ENCODE measurements around the gene BRME1.
"Not testable (repeated sequence)": the region's sequence is repeated elsewhere in the genome, so short reads cannot be mapped to it uniquely, and the experiment has no call there.

Gene BRME1

DNA sequence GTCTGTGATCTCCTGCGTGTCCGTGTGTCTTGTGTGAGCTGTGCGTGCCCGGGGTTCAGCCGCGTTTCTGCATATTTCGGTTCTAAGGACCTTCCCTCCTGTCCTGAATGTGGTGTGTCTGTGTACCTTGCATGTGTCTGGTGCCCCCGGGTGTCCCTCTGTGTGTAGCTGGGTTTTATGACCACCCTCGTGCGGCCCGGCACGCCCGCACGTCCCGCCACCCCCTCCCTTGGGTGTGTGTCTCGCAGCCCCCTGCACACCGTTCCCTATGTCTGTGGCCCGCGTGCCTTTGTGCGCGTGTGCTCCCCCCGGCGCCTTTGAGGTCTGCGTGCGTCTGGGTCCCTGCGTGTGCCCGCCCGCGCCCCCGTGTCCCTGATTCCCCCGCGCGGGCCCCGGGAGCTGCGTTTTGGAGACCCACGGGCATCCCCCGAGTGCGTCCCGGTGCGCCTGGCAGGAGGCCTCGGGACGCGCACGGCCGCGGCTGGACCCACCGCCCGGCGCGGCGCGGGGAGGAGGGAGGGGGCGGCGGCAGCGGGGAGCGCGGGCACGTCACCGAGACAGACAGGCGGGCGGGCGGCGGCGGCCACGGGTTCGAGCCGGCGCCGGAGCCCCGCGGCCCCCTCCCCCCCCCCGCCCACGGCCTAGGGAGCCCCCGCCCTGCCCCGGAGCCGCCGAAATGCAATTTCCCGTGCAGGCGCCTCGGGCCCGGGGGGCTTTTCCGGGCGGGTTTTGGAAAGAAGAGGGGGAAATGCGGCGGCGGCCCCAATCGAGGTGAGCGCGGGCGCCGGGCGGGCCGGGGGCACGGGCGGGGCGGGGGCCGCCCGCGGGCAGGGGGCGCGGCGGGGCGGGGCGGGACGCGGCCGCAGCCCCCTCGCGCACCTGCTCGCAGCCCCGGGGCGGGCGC lies 41.0 kb downstream of the BRME1 start:
- FAIRE-seq: no peak

GRCh38 chr19:13864046-13864666 lies 41.8 kb downstream of the BRME1 start:
- no peak for FAIRE-seq

DNA sequence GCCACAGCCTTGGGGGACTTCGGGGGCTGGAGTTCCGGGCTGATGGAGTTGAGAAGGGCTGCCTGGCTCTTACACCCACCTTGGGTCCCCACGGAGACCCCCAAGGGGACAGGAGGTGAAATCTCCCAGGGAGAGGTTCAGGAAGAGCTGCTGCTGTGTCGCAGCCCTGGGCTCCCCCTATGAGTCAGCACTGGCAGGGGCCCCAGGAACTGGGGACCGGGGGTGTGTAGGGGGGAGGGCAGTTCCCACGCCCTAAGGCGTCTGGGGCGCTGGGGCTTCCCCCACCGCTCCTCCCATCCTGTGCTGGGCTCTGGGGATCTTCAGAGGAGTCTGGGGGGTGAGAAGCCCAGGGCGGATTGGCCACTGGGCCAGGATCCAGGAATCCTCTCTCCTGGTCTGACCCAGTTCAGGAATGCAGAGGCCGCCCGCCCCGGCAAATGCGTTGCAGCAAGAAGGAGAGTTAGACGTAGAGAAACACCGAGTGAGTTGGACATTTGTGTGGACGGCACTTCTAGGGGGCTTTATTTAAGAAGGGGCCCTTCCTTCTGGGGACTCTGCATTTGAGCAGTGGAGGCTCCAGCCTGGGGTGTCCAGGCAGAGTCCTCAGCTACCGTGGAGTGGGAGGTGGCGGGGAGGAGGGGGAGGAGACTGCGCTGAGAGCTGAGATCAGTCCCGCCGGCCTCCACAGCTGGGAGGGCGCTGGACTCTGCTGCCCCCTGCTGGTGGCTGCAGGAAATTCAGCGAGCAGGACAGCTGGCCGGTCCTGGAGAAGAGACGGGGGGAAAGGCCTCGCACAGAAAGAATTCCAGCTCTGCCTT lies 44.0 kb downstream of the BRME1 start:
- FAIRE-seq: no peak

- no peak for FAIRE-seq
Observed at GRCh38 chr19:13861392-13861713, 44.6 kb downstream of the BRME1 start.

DNA sequence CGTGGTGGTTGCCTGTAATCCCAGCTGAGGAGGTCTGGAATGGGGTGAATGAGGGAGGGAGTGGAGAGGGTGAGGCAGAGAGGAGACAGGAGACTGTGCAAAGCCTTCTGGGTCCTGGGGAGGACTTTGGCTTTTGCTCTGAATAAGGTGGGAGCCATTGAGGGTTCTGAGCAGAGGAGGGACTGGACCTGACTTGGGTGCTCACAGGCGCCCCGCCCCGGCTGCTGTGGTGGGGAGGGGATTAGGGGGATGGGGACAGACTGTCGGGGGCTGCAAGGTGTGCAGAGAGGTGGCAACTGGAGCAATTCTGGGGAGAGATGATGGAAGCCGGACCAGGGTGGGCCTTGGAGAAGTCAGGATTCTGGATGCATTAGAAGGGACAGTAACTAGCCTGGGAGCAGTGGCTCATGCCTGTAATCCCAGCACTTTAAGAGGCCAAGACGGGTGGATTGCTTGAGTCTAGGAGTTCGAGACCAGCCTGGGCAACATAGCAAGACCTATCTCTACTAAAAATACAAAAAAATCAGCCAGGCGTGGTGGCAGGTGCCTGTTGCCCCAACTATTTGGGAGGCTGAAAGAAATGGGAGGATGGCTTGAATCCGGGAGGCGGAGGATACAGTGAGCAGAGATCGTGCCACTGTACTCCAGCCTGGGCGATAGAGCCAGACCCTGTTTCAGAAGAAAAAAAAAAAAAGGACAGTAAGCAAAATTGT lies 45.1 kb downstream of the BRME1 start:
- FAIRE-seq: no peak

GRCh38 chr19:13859361-13859880 lies 46.5 kb downstream of the BRME1 start:
- FAIRE-seq: no peak

GRCh38 chr19:13856497-13856896 lies 49.4 kb downstream of the BRME1 start:
- no peak for FAIRE-seq

DNA sequence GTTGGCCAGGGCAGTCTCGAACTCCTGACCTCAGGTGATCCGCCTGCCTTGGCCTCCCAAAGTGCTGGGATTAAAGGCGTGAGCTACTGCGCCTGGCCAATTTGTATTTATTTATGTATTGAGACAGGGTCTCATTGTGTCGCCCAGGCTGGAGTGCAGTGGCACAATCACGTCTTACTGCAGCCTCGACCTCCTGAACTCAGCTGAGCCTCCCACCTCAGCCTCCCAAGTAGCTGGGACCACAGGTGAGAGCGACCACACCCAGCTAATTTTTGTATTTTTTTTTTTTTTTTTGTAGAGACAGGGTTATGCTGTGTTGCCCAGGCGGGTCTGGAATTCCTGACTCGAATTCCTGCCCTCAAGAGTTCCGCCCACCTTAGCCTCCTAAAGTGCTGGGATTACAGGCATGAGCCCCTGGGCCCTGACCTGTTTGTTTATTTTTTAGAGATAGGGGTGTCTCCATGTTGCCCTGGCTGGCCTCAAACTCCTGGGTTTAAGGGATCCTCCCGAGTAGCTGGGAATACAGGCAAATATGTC lies 53.7 kb downstream of the BRME1 start:
- FAIRE-seq: not testable (repeated sequence)

DNA sequence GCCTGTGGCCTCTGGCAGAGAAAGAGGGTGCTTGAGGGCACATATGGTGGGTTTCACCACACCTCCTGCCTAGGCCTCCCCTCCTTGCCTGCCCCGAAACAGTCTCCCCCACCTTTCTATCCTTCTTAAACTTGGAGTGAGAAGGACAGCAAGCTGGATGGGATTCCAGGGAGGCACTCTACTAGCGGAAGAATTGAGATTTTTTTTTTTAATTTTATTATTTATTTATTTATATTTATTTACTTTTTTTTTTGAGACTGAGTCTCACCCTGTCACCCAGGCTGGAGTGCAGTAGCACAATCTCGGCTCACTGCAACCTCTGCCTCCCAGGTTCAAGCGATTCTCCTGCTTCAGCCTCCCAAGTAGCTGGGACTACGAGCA lies 54.2 kb downstream of the BRME1 start:
- FAIRE-seq: not testable (repeated sequence)

DNA sequence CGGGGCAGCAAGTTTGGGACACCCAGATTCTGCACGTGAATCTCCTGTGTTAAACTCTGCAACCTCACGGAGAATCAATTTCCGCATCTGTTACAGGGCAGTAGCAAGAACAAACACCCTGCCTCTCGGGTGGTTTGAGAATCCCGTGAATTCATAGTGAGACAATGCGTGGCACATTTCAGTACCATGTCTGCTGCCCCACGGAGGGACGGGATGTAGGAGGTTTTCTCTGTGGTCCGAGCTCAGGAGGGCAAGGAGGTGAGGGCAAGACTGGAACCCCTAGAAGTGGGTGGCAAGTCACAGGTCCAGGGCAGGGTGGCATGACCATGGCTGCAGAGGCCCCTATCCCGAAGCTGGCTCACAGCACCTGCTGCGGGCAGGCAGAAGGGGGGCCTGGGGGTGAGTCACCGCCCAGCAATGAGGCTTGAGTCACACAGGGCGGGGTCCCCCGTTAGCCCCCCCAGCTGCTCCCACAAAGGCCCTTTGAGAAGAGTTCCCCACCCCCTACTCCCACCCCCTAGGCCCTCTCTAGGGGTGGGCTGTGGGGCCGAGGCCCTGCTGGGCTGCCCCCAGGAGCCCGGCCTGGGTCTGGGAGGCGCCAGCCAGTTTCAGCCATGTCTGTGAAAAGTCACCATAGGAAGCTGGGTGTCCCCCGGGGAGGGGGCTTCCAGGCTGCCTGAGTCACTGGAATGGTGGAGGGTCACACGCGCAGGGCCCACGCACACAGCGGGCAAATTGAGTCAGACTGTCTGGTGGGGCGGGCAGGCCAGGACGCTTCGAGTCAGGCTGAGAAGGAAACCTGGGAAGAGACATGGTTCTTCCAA lies 54.8 kb downstream of the BRME1 start:
- FAIRE-seq: no peak

DNA sequence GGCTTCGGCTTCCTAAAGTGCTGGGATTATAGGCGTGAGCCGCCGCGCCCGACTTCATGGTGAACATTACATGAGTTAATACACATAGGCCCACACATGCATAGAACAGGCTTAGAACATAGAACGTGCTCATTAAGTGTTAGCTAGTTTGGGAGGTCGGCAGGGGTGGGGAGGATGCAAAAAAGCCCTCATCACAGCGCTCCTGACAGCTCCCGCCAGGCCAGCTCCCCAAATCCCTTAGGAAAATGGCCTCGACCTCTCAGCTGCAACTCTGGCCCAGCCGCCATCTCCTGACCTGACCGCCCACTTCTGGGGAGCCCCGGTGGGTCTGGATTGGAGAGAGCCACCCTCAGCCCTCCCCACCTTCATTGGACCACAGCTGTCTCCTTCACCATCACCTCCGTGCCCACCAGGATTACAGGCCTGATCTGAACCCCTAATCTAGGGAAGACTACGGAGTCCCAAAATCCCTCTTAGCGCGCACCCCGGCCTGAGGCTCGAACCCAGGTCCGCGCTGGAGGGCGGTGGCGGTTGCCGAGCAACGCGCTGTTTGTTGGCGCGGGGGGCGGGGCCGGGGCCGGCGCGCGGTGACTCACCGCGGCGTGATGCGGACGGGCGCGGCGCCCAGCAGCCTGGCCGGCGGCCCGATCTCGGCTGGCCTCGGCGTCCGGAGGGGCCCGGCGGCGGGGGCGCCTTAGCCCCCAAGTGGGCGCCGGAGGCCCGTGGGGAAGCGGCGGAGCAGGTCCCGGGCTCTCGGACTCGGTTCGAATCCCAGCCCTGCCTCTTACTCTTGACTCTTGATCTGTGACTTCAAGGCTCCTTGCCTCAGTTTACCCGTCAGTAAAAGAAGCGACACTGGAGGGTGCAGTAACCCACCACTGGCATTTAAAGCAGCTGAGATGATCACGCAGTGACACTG lies 55.7 kb downstream of the BRME1 start:
- no peak for FAIRE-seq

DNA sequence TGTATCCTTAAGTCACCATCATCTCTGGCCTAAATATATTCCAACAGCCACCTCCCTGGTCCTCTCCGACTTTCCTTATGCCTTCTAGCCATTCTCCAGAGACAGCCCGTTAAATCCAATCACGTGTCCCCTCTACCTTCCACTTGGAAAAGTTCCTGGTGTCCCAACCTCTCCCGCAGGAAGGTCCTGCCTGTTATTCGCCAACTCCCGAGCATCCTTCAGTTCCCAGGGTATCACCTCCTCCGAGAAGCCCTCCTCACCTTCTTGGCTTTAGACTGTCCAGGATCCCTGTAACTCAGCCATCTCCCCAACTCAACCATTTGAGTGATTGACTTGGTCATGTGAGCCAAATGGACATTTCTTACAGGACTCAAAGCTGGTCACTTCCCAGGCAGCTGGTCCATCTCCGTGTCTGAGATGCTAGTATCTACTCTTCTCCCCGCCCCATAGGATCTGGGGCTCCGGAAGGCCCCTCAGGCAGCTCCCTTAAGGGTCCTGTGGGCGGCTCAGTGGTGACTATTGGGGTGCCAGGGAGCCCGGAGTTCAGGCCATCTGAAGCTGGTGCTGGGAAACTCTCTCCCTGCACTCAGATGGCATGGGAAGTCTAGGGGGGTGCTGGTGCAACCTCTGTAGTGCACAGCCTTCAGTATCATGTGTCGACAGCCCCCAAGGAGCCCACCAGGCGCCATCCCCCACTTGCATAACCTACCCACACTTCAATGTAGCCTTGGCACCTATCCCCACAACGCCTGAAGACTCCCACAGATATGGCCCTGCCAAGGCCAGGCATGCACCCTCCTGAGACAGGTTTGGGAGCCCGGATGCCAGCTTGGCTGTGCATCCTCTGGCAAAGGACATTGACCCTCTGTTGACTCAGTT lies 56.9 kb downstream of the BRME1 start:
- FAIRE-seq: no peak

GRCh38 chr19:13848340-13848677 lies 57.6 kb downstream of the BRME1 start:
- FAIRE-seq: no peak

GRCh38 chr19:13847407-13848339 lies 58.2 kb downstream of the BRME1 start:
- FAIRE-seq: no peak

DNA sequence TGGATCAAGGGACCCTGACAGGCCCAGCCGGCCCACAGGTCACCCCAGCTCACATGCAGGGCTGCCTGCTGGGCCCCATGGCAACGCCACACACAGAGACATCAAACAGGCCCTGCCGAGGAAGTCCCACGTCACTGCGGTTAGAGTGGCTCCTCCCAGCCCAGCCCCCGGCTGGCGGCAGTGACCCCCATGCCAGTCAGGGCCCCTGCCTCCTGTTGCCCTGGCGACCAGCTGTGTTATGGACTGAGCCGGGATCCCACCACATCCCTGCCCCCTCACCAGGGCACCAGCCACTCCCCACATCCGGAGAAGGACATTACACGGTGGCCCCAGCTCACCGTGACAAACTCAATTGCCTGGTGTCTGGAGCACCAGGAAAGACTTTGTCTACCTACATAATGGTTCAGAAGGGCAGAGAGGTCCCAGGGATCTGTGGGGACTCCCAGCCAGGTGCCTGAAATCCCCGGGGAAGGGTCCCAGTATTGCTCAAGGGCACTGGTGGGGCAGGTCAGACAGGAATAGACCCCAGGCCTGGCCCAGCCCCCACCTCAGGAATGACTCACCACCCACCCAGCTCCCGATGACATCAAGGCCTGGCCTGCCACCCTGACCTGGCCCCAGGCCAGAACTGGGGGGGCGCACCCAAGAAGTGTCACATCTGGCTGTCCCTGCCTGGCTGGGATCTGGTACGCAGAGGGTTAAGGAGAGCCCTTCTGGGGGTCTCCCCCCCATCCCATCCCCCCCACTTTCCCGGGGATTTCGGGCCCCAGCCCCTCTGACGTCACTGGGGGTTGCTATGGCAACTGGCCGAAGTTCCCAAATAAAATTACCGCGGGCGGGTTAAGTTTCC lies 59.1 kb downstream of the BRME1 start:
- no peak for FAIRE-seq

DNA sequence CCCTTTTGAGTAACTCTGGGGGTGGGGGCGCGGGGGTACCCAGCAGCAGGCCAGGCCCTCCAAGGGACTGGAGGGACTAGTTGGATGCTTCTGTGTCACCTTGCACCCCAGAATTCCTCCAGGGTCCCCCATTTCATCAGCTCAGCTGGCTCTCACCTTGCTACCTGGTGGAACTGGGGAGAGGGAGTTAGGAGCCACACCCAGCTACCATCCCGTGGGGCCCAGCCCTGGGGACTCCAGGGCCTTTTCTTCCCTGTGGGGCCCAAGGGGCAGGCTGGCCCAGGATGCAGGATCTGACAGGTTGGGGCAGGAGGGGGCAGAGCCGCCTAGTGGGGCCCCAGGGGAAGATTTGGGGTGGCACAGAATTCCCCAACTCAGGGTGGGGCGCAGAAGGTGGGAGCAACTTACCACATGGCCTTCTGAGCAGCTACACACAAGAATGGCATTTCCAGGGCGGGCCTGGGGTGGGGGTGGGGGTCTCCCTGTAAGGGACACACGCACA lies 61.7 kb downstream of the BRME1 start:
- FAIRE-seq: no peak
